ENCODE measurements around the gene DPP3.
"Not testable (repeated sequence)": the region's sequence is repeated elsewhere in the genome, so short reads cannot be mapped to it uniquely, and the experiment has no call there.

DNA sequence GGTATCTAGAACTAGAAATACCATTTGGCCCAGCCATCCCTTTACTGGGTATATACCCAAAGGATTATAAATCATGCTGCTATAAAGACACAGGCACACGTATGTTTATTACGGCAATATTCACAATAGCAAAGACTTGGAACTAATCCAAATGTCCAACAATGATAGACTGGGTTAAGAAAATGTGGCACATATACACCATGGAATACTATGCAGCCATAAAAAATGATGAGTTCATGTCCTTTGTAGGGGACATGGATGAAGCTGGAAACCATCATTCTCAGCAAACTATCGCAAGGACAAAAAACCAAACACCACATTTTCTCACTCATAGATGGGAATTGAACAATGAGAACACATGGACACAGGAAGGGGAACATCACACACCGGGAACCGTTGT is 16.1 kb upstream of the DPP3 start:
- TF ChIP-seq, protein P1, sequence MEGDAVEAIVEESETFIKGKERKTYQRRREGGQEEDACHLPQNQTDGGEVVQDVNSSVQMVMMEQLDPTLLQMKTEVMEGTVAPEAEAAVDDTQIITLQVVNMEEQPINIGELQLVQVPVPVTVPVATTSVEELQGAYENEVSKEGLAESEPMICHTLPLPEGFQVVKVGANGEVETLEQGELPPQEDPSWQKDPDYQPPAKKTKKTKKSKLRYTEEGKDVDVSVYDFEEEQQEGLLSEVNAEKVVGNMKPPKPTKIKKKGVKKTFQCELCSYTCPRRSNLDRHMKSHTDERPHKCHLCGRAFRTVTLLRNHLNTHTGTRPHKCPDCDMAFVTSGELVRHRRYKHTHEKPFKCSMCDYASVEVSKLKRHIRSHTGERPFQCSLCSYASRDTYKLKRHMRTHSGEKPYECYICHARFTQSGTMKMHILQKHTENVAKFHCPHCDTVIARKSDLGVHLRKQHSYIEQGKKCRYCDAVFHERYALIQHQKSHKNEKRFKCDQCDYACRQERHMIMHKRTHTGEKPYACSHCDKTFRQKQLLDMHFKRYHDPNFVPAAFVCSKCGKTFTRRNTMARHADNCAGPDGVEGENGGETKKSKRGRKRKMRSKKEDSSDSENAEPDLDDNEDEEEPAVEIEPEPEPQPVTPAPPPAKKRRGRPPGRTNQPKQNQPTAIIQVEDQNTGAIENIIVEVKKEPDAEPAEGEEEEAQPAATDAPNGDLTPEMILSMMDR (conservative IDR thresholded peaks at IDR 0.05; ENCODE audit: low read length): not testable (repeated sequence)
- not testable (repeated sequence) for TF ChIP-seq EZH2phosphoT487 (IDR thresholded peaks at IDR 0.05; ENCODE audit: borderline replicate concordance, low read depth, low read length)
